ENCODE results near the gene CELSR1. TPM values are rescaled to one million over a fixed set of nuclear protein-coding genes. Genes with fewer than 3 reads are reported as not detected.

The CELSR1 gene
- total RNA-seq, 1 donor from 2014 or later: 2.1 TPM

DNA sequence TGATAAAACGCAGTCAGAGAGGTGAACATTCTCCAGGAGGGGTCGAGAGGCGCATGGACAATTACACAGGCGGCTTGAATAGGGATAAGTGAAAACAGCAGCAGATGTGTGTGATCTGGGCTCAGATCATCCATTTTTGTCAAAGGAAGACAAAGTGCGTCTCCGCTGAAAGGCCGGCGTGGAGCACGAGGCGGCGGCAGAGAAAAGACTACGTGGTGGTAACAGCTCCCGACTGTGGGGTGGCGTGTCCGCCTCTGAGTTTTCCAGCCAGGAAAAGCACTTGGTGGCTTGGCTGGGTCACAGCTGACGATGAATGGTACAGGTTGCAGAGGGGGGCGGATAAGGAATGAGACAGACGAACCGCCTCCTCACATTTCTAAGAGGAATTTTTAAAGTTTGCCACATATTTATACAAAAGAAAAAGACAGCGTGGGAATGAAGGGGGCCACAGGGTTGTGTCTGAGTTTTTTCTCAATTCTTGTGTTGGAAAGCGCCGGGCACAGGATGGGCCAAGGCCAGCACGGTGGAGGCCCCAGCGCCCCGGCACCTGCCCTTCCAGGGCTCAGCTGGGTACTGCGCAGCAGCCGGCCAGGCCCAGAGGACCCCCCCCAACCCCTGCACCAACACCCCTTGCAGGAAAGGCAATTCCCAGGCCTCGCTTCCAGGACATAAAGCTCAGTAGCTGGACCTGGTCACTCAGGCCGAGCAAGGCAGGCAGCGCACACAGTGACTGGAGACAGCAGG lies 121.5 kb downstream of the CELSR1 start:
- Histone ChIP-seq H3K9ac (ENCODE audit: low read depth in 1 of 3, low read length in 3 of 3) (no peak overlapping the region), H3K36me3 (ENCODE audit: control insufficient read depth in 3 of 3, insufficient read depth in 3 of 3, low read length in 3 of 3) (no peaks in the 10 kb centered on the region), H3K9me3 (ENCODE audit: control insufficient read depth in 3 of 3, low read length in 3 of 3) (no peaks in the 10 kb centered on the region), H3K27me3 (ENCODE audit: control insufficient read depth in 3 of 3, insufficient read depth in 3 of 3, low read length in 3 of 3) (peaks cover 18 to 64% (median 32%) of the 10 kb centered on the region in 3 donors), H3K27ac (ENCODE audit: low read depth, low read length) (no peak overlapping the region), H3K4me3 (ENCODE audit: low read length in 3 of 3) (no peak overlapping the region), H3K4me1 (ENCODE audit: control insufficient read depth in 3 of 3, insufficient read depth in 3 of 3, low read length in 3 of 3) (peaks cover 0 to 6% (median 0%) of the 10 kb centered on the region in 3 donors)

DNA sequence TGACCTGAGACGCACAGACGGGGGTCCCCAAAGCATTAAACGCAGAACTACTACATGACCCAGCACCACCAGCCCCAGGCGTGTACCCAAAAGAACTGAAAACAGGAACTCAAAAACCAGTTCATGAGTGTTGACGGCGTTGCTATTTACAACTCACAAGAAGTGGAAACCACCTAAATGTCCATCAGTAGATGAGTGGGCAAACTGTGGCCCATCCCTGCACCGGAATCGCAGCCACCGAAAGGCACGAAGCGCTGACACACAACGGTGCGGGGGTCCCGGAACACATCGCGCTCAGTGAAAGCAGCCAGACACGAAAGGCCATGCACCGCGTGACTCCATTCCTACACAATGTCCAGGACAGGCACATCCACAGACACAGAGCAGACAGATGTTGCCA lies 122.7 kb downstream of the CELSR1 start:
- Histone ChIP-seq H3K4me1 (ENCODE audit: control insufficient read depth in 3 of 3, insufficient read depth in 3 of 3, low read length in 3 of 3) (peaks cover 0 to 6% (median 0%) of the 10 kb centered on the region in 3 donors), H3K4me3 (ENCODE audit: low read length in 3 of 3) (no peak overlapping the region)

DNA sequence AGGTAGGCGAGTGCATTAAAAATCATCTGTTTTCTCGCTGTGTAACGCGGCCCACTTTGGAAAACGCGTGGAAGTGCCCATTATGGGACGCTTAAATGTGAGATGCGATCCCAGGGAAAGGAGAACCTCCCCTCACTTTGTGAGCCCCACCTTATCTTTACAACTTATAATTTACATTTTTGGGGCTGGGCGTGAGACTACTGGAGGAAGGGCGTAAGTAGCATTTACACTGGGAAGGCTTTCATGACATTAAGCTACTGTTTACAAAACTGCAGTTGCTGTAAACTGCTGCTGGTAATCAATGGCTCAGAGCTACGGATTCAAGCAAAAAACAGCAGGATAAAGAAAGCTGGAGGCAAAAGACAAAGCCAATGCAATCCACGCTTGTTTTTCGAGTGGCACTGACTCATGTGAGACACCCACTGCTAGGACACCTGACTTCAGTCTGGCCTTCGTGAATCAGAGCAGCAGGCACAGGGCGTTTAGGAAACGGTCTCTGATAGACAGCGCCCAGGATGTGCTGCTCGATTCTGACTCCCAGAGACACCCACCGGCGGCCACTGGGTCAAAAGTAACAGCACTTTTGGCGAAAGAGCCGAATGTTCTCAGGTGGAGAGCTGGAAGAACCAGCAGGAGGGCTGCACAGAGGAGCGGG lies 123.6 kb downstream of the CELSR1 start:
- H3K27ac ChIP-seq (ENCODE audit: low read depth, low read length): no peak overlapping the region
- peaks cover 0 to 5% (median 0%) of the 10 kb centered on the region in 3 donors for H3K4me1 ChIP-seq (ENCODE audit: control insufficient read depth in 3 of 3, insufficient read depth in 3 of 3, low read length in 3 of 3)
- no peaks in the 10 kb centered on the region for H3K36me3 ChIP-seq (ENCODE audit: control insufficient read depth in 3 of 3, insufficient read depth in 3 of 3, low read length in 3 of 3)
- no peaks in the 10 kb centered on the region for H3K9me3 ChIP-seq (ENCODE audit: control insufficient read depth in 3 of 3, low read length in 3 of 3)
- no peak overlapping the region for H3K4me3 ChIP-seq (ENCODE audit: low read length in 3 of 3)
- H3K9ac ChIP-seq (ENCODE audit: low read depth in 1 of 3, low read length in 3 of 3): no peak overlapping the region
- peaks cover 16 to 58% (median 36%) of the 10 kb centered on the region in 3 donors for H3K27me3 ChIP-seq (ENCODE audit: control insufficient read depth in 3 of 3, insufficient read depth in 3 of 3, low read length in 3 of 3)

More for the DNA sequence above, 122.7 kb downstream of the CELSR1 start:
- no peak overlapping the region for H3K9ac ChIP-seq (ENCODE audit: low read depth in 1 of 3, low read length in 3 of 3)
- H3K27me3 ChIP-seq (ENCODE audit: control insufficient read depth in 3 of 3, insufficient read depth in 3 of 3, low read length in 3 of 3): peaks cover 18 to 62% (median 35%) of the 10 kb centered on the region in 3 donors
- no peaks in the 10 kb centered on the region for H3K36me3 ChIP-seq (ENCODE audit: control insufficient read depth in 3 of 3, insufficient read depth in 3 of 3, low read length in 3 of 3)
- H3K9me3 ChIP-seq (ENCODE audit: control insufficient read depth in 3 of 3, low read length in 3 of 3): no peaks in the 10 kb centered on the region
- H3K27ac ChIP-seq (ENCODE audit: low read depth, low read length): no peak overlapping the region

DNA sequence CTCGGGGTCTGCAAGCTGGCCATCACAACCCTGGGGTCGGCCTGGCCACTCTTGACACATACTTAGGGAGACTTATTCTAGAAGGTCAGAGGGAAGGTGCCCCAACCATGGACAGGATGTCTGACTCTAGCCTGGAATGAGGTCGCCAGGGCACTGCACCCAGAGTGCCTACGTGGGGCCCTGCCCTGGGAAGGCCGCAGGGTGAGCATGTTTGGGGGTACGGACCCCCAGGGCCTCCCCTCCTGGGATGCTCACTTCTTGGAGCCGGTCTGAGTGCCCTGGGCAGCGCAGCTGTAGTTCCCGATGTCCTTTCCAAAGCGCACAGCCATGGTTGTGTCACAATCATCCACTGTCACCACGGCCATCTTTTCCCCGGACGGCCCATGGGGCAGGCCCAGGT lies 126.1 kb downstream of the CELSR1 start:
- peaks cover 11 to 49% (median 28%) of the 10 kb centered on the region in 3 donors for H3K27me3 ChIP-seq (ENCODE audit: control insufficient read depth in 3 of 3, insufficient read depth in 3 of 3, low read length in 3 of 3)
- no peak overlapping the region for H3K27ac ChIP-seq (ENCODE audit: low read depth, low read length)
- no peaks in the 10 kb centered on the region for H3K4me1 ChIP-seq (ENCODE audit: control insufficient read depth in 3 of 3, insufficient read depth in 3 of 3, low read length in 3 of 3)
- no peak overlapping the region for H3K4me3 ChIP-seq (ENCODE audit: low read length in 3 of 3)
- H3K36me3 ChIP-seq (ENCODE audit: control insufficient read depth in 3 of 3, insufficient read depth in 3 of 3, low read length in 3 of 3): no peaks in the 10 kb centered on the region
- H3K9ac ChIP-seq (ENCODE audit: low read depth in 1 of 3, low read length in 3 of 3): no peak overlapping the region
- no peaks in the 10 kb centered on the region for H3K9me3 ChIP-seq (ENCODE audit: control insufficient read depth in 3 of 3, low read length in 3 of 3)

DNA sequence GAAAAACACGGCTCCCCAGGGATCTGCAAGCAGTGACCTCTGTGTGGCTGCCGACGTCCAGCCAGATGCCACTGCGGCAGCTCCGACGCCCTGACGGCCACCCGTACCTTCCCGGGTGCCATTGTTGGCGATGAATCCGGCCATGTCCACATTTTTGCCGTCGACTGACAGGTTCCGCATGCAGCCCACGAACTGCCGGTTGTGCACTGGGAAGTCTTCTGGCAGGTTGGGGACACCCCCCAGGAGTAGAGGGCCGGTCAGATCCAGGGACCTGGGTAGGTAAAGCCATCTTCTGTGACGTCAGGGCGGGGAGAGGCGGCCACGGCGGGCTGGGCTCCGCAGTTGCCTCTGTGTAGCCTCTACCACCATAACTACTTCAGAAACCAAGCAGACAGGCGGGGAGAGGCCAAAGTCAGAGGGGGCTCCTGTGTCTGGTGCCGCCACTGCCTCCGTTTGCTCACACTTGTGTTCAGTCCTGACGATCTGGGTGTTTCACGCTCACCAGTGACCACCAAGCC lies 127.1 kb downstream of the CELSR1 start:
- Histone ChIP-seq H3K4me3 (ENCODE audit: low read length in 3 of 3) (no peak overlapping the region), H3K36me3 (ENCODE audit: control insufficient read depth in 3 of 3, insufficient read depth in 3 of 3, low read length in 3 of 3) (no peaks in the 10 kb centered on the region), H3K27ac (ENCODE audit: low read depth, low read length) (no peak overlapping the region), H3K9ac (ENCODE audit: low read depth in 1 of 3, low read length in 3 of 3) (no peak overlapping the region), H3K27me3 (ENCODE audit: control insufficient read depth in 3 of 3, insufficient read depth in 3 of 3, low read length in 3 of 3) (peaks cover 11 to 43% (median 23%) of the 10 kb centered on the region in 3 donors), H3K4me1 (ENCODE audit: control insufficient read depth in 3 of 3, insufficient read depth in 3 of 3, low read length in 3 of 3) (no peaks in the 10 kb centered on the region), H3K9me3 (ENCODE audit: control insufficient read depth in 3 of 3, low read length in 3 of 3) (no peaks in the 10 kb centered on the region)

GRCh38 chr22:46409631-46410210 lies 127.7 kb downstream of the CELSR1 start:
- Histone ChIP-seq H3K27me3 (ENCODE audit: control insufficient read depth in 3 of 3, insufficient read depth in 3 of 3, low read length in 3 of 3) (peaks cover 9 to 40% (median 21%) of the 10 kb centered on the region in 3 donors), H3K9me3 (ENCODE audit: control insufficient read depth in 3 of 3, low read length in 3 of 3) (no peaks in the 10 kb centered on the region), H3K4me1 (ENCODE audit: control insufficient read depth in 3 of 3, insufficient read depth in 3 of 3, low read length in 3 of 3) (no peaks in the 10 kb centered on the region), H3K36me3 (ENCODE audit: control insufficient read depth in 3 of 3, insufficient read depth in 3 of 3, low read length in 3 of 3) (no peaks in the 10 kb centered on the region), H3K27ac (ENCODE audit: low read depth, low read length) (no peak overlapping the region), H3K9ac (ENCODE audit: low read depth in 1 of 3, low read length in 3 of 3) (no peak overlapping the region), H3K4me3 (ENCODE audit: low read length in 3 of 3) (no peak overlapping the region)

DNA sequence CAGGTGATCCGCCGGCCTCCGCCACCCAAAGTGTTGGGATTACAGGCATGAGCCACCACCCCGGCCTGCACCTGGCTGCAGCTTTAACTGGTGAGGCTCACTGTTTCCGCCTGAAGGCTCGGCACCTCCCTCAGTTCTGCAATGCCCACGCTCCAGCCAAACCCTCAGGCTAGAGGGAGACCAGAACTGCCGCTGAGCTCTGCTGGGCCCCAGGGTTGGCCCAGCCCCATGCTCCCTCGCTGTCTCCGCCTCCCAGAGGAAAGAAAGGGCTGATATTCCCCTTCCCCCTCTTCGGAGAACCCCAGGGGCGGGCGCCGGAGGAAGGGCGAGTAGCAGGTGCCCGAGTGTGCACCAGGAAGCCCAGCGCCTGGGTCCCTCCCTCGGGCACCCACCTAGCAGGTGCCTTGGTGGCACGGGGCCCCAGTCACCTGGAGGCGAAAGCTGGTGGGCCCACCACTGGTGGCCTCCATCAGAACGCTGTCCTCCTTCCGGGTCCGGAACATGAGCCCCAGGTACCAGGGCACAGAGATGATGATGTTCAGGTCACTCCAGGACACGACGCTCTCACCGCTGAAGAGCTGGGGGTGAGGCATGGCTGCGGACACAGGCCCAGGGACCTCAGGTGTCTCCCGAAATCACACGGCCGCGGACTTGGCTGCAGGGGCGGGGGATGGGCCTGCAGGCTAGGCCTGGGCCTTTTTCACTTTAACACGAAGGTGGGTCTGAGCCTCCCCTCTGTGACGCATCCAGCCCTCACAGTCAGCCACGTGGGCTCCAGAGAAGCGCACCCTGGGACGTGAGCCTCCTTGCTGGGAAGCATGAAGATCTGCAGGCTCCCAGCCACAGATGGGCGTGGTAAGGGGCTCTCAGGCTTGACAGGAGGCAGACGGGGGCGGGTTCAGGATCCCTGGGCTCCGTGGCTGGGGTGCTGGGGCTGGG lies 128.6 kb downstream of the CELSR1 start:
- peaks cover 8 to 32% (median 20%) of the 10 kb centered on the region in 3 donors for H3K27me3 ChIP-seq (ENCODE audit: control insufficient read depth in 3 of 3, insufficient read depth in 3 of 3, low read length in 3 of 3)
- H3K36me3 ChIP-seq (ENCODE audit: control insufficient read depth in 3 of 3, insufficient read depth in 3 of 3, low read length in 3 of 3): no peaks in the 10 kb centered on the region
- no peak overlapping the region for H3K9ac ChIP-seq (ENCODE audit: low read depth in 1 of 3, low read length in 3 of 3)
- H3K27ac ChIP-seq (ENCODE audit: low read depth, low read length): no peak overlapping the region
- H3K4me3 ChIP-seq (ENCODE audit: low read length in 3 of 3): no peak overlapping the region
- no peaks in the 10 kb centered on the region for H3K9me3 ChIP-seq (ENCODE audit: control insufficient read depth in 3 of 3, low read length in 3 of 3)
- H3K4me1 ChIP-seq (ENCODE audit: control insufficient read depth in 3 of 3, insufficient read depth in 3 of 3, low read length in 3 of 3): no peaks in the 10 kb centered on the region

GRCh38 chr22:46407748-46408147 lies 129.7 kb downstream of the CELSR1 start:
- H3K9me3 ChIP-seq (ENCODE audit: control insufficient read depth in 3 of 3, low read length in 3 of 3): no peaks in the 10 kb centered on the region
- no peak overlapping the region for H3K27ac ChIP-seq (ENCODE audit: low read depth, low read length)
- H3K4me1 ChIP-seq (ENCODE audit: control insufficient read depth in 3 of 3, insufficient read depth in 3 of 3, low read length in 3 of 3): no peaks in the 10 kb centered on the region
- peaks cover 8 to 25% (median 17%) of the 10 kb centered on the region in 3 donors for H3K27me3 ChIP-seq (ENCODE audit: control insufficient read depth in 3 of 3, insufficient read depth in 3 of 3, low read length in 3 of 3)
- H3K4me3 ChIP-seq (ENCODE audit: low read length in 3 of 3): no peak overlapping the region
- no peak overlapping the region for H3K9ac ChIP-seq (ENCODE audit: low read depth in 1 of 3, low read length in 3 of 3)
- no peaks in the 10 kb centered on the region for H3K36me3 ChIP-seq (ENCODE audit: control insufficient read depth in 3 of 3, insufficient read depth in 3 of 3, low read length in 3 of 3)

- Histone ChIP-seq H3K4me3 (ENCODE audit: low read length in 3 of 3) (no peak overlapping the region), H3K27me3 (ENCODE audit: control insufficient read depth in 3 of 3, insufficient read depth in 3 of 3, low read length in 3 of 3) (peaks cover 2 to 15% (median 8%) of the 10 kb centered on the region in 3 donors), H3K36me3 (ENCODE audit: control insufficient read depth in 3 of 3, insufficient read depth in 3 of 3, low read length in 3 of 3) (no peaks in the 10 kb centered on the region), H3K4me1 (ENCODE audit: control insufficient read depth in 3 of 3, insufficient read depth in 3 of 3, low read length in 3 of 3) (no peaks in the 10 kb centered on the region), H3K9ac (ENCODE audit: low read depth in 1 of 3, low read length in 3 of 3) (no peak overlapping the region), H3K9me3 (ENCODE audit: control insufficient read depth in 3 of 3, low read length in 3 of 3) (no peaks in the 10 kb centered on the region), H3K27ac (ENCODE audit: low read depth, low read length) (no peak overlapping the region)
Observed at GRCh38 chr22:46406791-46407190, 130.6 kb downstream of the CELSR1 start.
